GM18507 (cell line): ENCODE results near the gene ALDOA.

Experiments
- DNase-seq: peaks from one replicate; pipeline ENCODE4 v3.0.0; 2011; ENCODE audit warnings: low read depth; ENCODE audit not compliant: insufficient read length; ENCODE audit errors: extremely low spot score
- FAIRE-seq: peaks from 2 replicates; lab custom pipeline; 2011; peaks lifted over from hg19 to GRCh38; lab: Jason Lieb, UNC

Gene ALDOA

GRCh38 chr16:30086291-30087140 lies 21.0 kb downstream of the ALDOA start:
- DNase-seq (no peak), FAIRE-seq (no peak)

GRCh38 chr16:30087181-30087898 lies 21.8 kb downstream of the ALDOA start:
- DNase-seq (no peak), FAIRE-seq (no peak)

- FAIRE-seq: no peak
- no peak for DNase-seq
Observed at GRCh38 chr16:30088237-30088831, 22.8 kb downstream of the ALDOA start.

GRCh38 chr16:30088832-30089624 lies 23.5 kb downstream of the ALDOA start:
- DNase-seq (no peak), FAIRE-seq (no peak)

GRCh38 chr16:30090610-30091331 lies 25.2 kb downstream of the ALDOA start:
- DNase-seq (no peak), FAIRE-seq (no peak)

GRCh38 chr16:30091474-30092372 lies 26.2 kb downstream of the ALDOA start, which contains the start of gene TBX6:
Gene TBX6, minus strand, starts transcription at chr16:30091924. Its CDS starts 731 bp downstream, at chr16:30091193.
- FAIRE-seq: peak; percentile 91
- DNase-seq: peak; percentile 82

GRCh38 chr16:30092373-30093010 lies 26.9 kb downstream of the ALDOA start:
- FAIRE-seq: peak; percentile 97
- peak; percentile 85 for DNase-seq

- no peak for FAIRE-seq
Observed at GRCh38 chr16:30094541-30095165, 29.1 kb downstream of the ALDOA start.

GRCh38 chr16:30095166-30096078 lies 29.9 kb downstream of the ALDOA start:
- no peak for DNase-seq
- no peak for FAIRE-seq

More at GRCh38 chr16:30094541-30095165, 29.1 kb downstream of the ALDOA start:
- DNase-seq: no peak

- DNase-seq (peak; percentile 94), FAIRE-seq (no peak)
Observed at GRCh38 chr16:30096105-30096861, 30.7 kb downstream of the ALDOA start, which contains the start of gene YPEL3. Gene YPEL3, minus strand, starts transcription at chr16:30096213. Its CDS starts 731 bp downstream, at chr16:30095482.

GRCh38 chr16:30096862-30097563 lies 31.5 kb downstream of the ALDOA start:
- DNase-seq (no peak), FAIRE-seq (no peak)

GRCh38 chr16:30104090-30104489 lies 38.5 kb downstream of the ALDOA start:
- FAIRE-seq (no peak), DNase-seq (no peak)

- DNase-seq: no peak
- no peak for FAIRE-seq
Observed at GRCh38 chr16:30104492-30104891, 38.9 kb downstream of the ALDOA start.

- FAIRE-seq: no peak
Observed at GRCh38 chr16:30108059-30108850, 42.7 kb downstream of the ALDOA start.

More at GRCh38 chr16:30108059-30108850, 42.7 kb downstream of the ALDOA start:
- no peak for DNase-seq
